Measurements from ENCODE around the gene SYPL2.

- TF ChIP-seq HNF4A (conservative IDR thresholded peaks at IDR 0.05) (no peak), YY1 (IDR thresholded peaks at IDR 0.05) (peak; percentile 38), CTCF (IDR thresholded peaks at IDR 0.05; ENCODE audit: low read depth, low read length, missing input control) (no peak), SP1 (IDR thresholded peaks at IDR 0.05) (no peak)
Measured at GRCh38 chr1:109466452-109467300, at the start of gene SYPL2.
